ENCODE measurements around the gene ZNF844. TPM values are rescaled to one million over a fixed set of nuclear protein-coding genes. Genes with fewer than 3 reads are reported as not detected.
"Not testable (repeated sequence)": the region's sequence is repeated elsewhere in the genome, so short reads cannot be mapped to it uniquely, and the experiment has no call there.

The ZNF844 gene
- total RNA-seq, 1 donor from 2014 or later = 0.15 TPM

- H3K9me3 Mint-ChIP-seq (ENCODE audit: unreplicated experiment) = peaks cover 39% of the 10 kb centered on the region
- DNase-seq (ENCODE audit: low spot score) = no peak
- H3K27ac Mint-ChIP-seq (ENCODE audit: unreplicated experiment) = no peak overlapping the region
- peaks cover 2% of the 10 kb centered on the region for H3K27me3 Mint-ChIP-seq (ENCODE audit: unreplicated experiment)
- H3K4me3 Mint-ChIP-seq (ENCODE audit: unreplicated experiment) = peak overlapping the region; percentile 23
- TF ChIP-seq CTCF (IDR thresholded peaks at IDR 0.05; ENCODE audit: unreplicated experiment) = no peak
- peaks cover 14% of the 10 kb centered on the region for H3K36me3 Mint-ChIP-seq (ENCODE audit: low read depth, unreplicated experiment)
- H3K4me1 Mint-ChIP-seq (ENCODE audit: unreplicated experiment) = no peaks in the 10 kb centered on the region
These were observed 12.8 kb downstream of the ZNF844 start for GRCh38 chr19:12077375-12077774.

GRCh38 chr19:12083336-12083735 is 18.8 kb downstream of the ZNF844 start:
- H3K27ac Mint-ChIP-seq (ENCODE audit: unreplicated experiment); H3K27me3 Mint-ChIP-seq (ENCODE audit: unreplicated experiment); DNase-seq (ENCODE audit: low spot score); H3K4me1 Mint-ChIP-seq (ENCODE audit: unreplicated experiment); H3K4me3 Mint-ChIP-seq (ENCODE audit: unreplicated experiment): not testable (repeated sequence)
- peaks cover 38% of the 10 kb centered on the region for H3K9me3 Mint-ChIP-seq (ENCODE audit: unreplicated experiment)
- H3K36me3 Mint-ChIP-seq (ENCODE audit: low read depth, unreplicated experiment) = peaks cover 15% of the 10 kb centered on the region

GRCh38 chr19:12085074-12085818 is 20.7 kb downstream of the ZNF844 start:
- peaks cover 15% of the 10 kb centered on the region for H3K36me3 Mint-ChIP-seq (ENCODE audit: low read depth, unreplicated experiment)
- no peak overlapping the region for H3K27ac Mint-ChIP-seq (ENCODE audit: unreplicated experiment)
- H3K4me3 Mint-ChIP-seq (ENCODE audit: unreplicated experiment) = no peak overlapping the region
- no peaks in the 10 kb centered on the region for H3K4me1 Mint-ChIP-seq (ENCODE audit: unreplicated experiment)
- no peak for TF ChIP-seq CTCF (IDR thresholded peaks at IDR 0.05; ENCODE audit: unreplicated experiment)
- peaks cover 46% of the 10 kb centered on the region for H3K9me3 Mint-ChIP-seq (ENCODE audit: unreplicated experiment)
- H3K27me3 Mint-ChIP-seq (ENCODE audit: unreplicated experiment) = peaks cover 3% of the 10 kb centered on the region
- no peak for DNase-seq (ENCODE audit: low spot score)

GRCh38 chr19:12090807-12091206 is 26.3 kb downstream of the ZNF844 start:
- peaks cover 20% of the 10 kb centered on the region for H3K36me3 Mint-ChIP-seq (ENCODE audit: low read depth, unreplicated experiment)
- H3K9me3 Mint-ChIP-seq (ENCODE audit: unreplicated experiment) = peaks cover 52% of the 10 kb centered on the region
- H3K27ac Mint-ChIP-seq (ENCODE audit: unreplicated experiment) = no peak overlapping the region
- no peak for TF ChIP-seq CTCF (IDR thresholded peaks at IDR 0.05; ENCODE audit: unreplicated experiment)
- H3K4me3 Mint-ChIP-seq (ENCODE audit: unreplicated experiment) = peak overlapping the region; percentile 65
- H3K4me1 Mint-ChIP-seq (ENCODE audit: unreplicated experiment) = no peaks in the 10 kb centered on the region
- no peak for DNase-seq (ENCODE audit: low spot score)
- H3K27me3 Mint-ChIP-seq (ENCODE audit: unreplicated experiment) = peaks cover 11% of the 10 kb centered on the region

GRCh38 chr19:12092065-12092867 is 27.7 kb downstream of the ZNF844 start:
- Mint-ChIP-seq H3K36me3 (ENCODE audit: low read depth, unreplicated experiment) (peaks cover 17% of the 10 kb centered on the region), H3K27ac (ENCODE audit: unreplicated experiment) (no peak overlapping the region)
- no peak for TF ChIP-seq CTCF (IDR thresholded peaks at IDR 0.05; ENCODE audit: unreplicated experiment)

More at GRCh38 chr19:12092065-12092867, 27.7 kb downstream of the ZNF844 start:
- DNase-seq (ENCODE audit: low spot score) = no peak
- Mint-ChIP-seq H3K9me3 (ENCODE audit: unreplicated experiment) (peaks cover 49% of the 10 kb centered on the region), H3K4me3 (ENCODE audit: unreplicated experiment) (no peak overlapping the region), H3K27me3 (ENCODE audit: unreplicated experiment) (peaks cover 11% of the 10 kb centered on the region), H3K4me1 (ENCODE audit: unreplicated experiment) (no peaks in the 10 kb centered on the region)

Data from endothelial cell (in vitro differentiated cells).